ENCODE measurements around the gene SPEN. TPM values are rescaled to one million over a fixed set of nuclear protein-coding genes. Genes with fewer than 3 reads are reported as not detected.
A peak's percentile ranks its signal among the peaks of the same experiment; 100 is the strongest.

SPEN gene
- total and polyA plus RNA-seq, 9 of the 15 experiments (the other 6 are each of a cell fraction or from before 2014, with no cell fraction given): 5.7 to 87.5 (median 27.2) TPM

DNA sequence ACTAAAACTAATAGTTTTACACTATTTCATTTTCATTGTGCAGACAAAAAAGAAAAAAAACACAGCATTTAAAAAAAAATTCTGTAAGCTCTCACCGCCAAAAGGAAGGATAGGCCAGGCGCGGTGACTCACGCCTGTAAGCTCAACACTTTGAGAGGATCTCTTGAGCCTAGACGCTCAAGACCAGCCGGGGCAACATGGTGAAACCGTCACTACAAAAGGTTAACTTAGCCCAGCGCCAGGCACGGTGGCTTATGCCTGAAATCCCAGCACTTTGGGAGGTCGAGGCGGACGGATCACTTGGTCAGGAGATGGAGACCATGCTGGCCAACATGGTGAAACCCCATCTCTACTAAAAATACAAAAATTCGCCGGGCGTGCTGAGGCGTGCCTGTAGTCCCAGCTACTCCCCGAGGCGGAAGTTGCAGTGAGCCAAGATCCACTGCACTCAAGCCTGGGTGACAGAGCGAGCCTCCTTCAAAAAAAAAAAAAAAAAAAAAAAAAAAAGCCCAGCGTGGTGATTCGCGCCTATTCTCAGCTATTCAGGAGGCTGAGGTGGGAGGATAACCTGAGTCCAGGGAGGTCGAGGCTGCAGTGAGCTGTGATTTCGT lies 14.3 kb upstream of the SPEN start (continued):
- TF ChIP-seq, protein P1, sequence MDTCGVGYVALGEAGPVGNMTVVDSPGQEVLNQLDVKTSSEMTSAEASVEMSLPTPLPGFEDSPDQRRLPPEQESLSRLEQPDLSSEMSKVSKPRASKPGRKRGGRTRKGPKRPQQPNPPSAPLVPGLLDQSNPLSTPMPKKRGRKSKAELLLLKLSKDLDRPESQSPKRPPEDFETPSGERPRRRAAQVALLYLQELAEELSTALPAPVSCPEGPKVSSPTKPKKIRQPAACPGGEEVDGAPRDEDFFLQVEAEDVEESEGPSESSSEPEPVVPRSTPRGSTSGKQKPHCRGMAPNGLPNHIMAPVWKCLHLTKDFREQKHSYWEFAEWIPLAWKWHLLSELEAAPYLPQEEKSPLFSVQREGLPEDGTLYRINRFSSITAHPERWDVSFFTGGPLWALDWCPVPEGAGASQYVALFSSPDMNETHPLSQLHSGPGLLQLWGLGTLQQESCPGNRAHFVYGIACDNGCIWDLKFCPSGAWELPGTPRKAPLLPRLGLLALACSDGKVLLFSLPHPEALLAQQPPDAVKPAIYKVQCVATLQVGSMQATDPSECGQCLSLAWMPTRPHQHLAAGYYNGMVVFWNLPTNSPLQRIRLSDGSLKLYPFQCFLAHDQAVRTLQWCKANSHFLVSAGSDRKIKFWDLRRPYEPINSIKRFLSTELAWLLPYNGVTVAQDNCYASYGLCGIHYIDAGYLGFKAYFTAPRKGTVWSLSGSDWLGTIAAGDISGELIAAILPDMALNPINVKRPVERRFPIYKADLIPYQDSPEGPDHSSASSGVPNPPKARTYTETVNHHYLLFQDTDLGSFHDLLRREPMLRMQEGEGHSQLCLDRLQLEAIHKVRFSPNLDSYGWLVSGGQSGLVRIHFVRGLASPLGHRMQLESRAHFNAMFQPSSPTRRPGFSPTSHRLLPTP (IDR thresholded peaks at IDR 0.05; ENCODE audit: borderline replicate concordance, extremely low read depth, insufficient read length): no peak
- TF ChIP-seq ZNF282 (CRISPR knock-in tag; IDR thresholded peaks at IDR 0.05): no peak
- TF ChIP-seq TRIM28 (IDR thresholded peaks at IDR 0.05): no peak
- TF ChIP-seq RNF219 (CRISPR knock-in tag; IDR thresholded peaks at IDR 0.05): no peak
- TF ChIP-seq SOX6 (IDR thresholded peaks at IDR 0.05): no peak
- TF ChIP-seq GTF2E2 (tag; IDR thresholded peaks at IDR 0.05): no peak
- peak; percentile 33; the same call in 1 of the 2 replicates for TF ChIP-seq EHMT2 (IDR thresholded peaks at IDR 0.05)
- TF ChIP-seq SP2 (IDR thresholded peaks at IDR 0.05; ENCODE audit: extremely low read depth, low read depth, low read length, poor library complexity, severe bottlenecking): no peak
- TF ChIP-seq HDAC2 (IDR thresholded peaks at IDR 0.05): no peak; the same call in 1 of the 2 replicates
- no peak for TF ChIP-seq ZNF436 (CRISPR knock-in tag; IDR thresholded peaks at IDR 0.05)
- no peak for TF ChIP-seq ARID3A (IDR thresholded peaks at IDR 0.05; ENCODE audit: borderline replicate concordance, low read depth, low read length)
- TF ChIP-seq HMG20A (CRISPR knock-in tag; conservative IDR thresholded peaks at IDR 0.05): no peak
- TF ChIP-seq SAP30 (IDR thresholded peaks at IDR 0.05; ENCODE audit: borderline replicate concordance, insufficient read depth, low read depth, low read length, poor library complexity, severe bottlenecking): peak; percentile 55
- peak in 1 of 2 experiments; percentile 40; a peak in 2 of 4 replicates for TF ChIP-seq NRF1 (conservative IDR thresholded peaks at IDR 0.05 in 1 of 2, IDR thresholded peaks at IDR 0.05 in 1 of 2)
- no peak for TF ChIP-seq OTX1 (CRISPR knock-in tag; IDR thresholded peaks at IDR 0.05)
- TF ChIP-seq C11orf30 (IDR thresholded peaks at IDR 0.05; ENCODE audit: low read depth): no peak
- TF ChIP-seq ZNF165 (CRISPR knock-in tag; IDR thresholded peaks at IDR 0.05; ENCODE audit: borderline replicate concordance): no peak
- TF ChIP-seq KDM4B (IDR thresholded peaks at IDR 0.05; ENCODE audit: borderline replicate concordance in 2 of 2, low read depth in 1 of 2): peak in 1 of 2 experiments; percentile 59; a peak in 1 of 4 replicates
- TF ChIP-seq TAF9B (IDR thresholded peaks at IDR 0.05; ENCODE audit: partially characterized antibody): peak; percentile 52
- TF ChIP-seq TSC22D4 (tag; IDR thresholded peaks at IDR 0.05): no peak
- TF ChIP-seq BRD4 (IDR thresholded peaks at IDR 0.05): no peak; the same call in 1 of the 2 replicates
- no peak for TF ChIP-seq CC2D1A (IDR thresholded peaks at IDR 0.05)
- TF ChIP-seq SMAD1 (IDR thresholded peaks at IDR 0.05; ENCODE audit: low read depth, low read length, partially characterized antibody): peak; percentile 66
- no peak for TF ChIP-seq SRSF7 (optimal IDR thresholded peaks at IDR 0.05; ENCODE audit: low read depth, low read length)

Data from K562 (cell line).